GM12891 (cell line): ENCODE data around the gene EPB41L1.

Experiments
- POLR2A ChIP-seq: IDR thresholded peaks from 2 replicates; pipeline ENCODE4 v1.6.1; 2011; ENCODE audit warnings: low read depth, low read length, control low read depth
- POLR2AphosphoS5 ChIP-seq: IDR thresholded peaks from 2 replicates; pipeline ENCODE4 v1.6.1; 2011; ENCODE audit warnings: low read depth, low read length, control low read depth
- POU2F2 ChIP-seq: IDR thresholded peaks from 2 replicates; pipeline ENCODE4 v1.6.1; 2011; ENCODE audit warnings: low read depth, mild to moderate bottlenecking, control low read depth, low read length, moderate library complexity
- SPI1 ChIP-seq: IDR thresholded peaks from 2 replicates; pipeline ENCODE4 v1.6.1; 2011; ENCODE audit warnings: low read depth, low read length, control low read depth
- TAF1 ChIP-seq: IDR thresholded peaks from 2 replicates; pipeline ENCODE4 v1.6.1; 2011; ENCODE audit warnings: low read depth, low read length, control low read depth

- TF ChIP-seq POLR2A (no peak), POLR2AphosphoS5 (no peak), TAF1 (no peak), SPI1 (no peak), POU2F2 (no peak)
These were observed 107.9 kb downstream of the EPB41L1 start for GRCh38 chr20:36262440-36262839.
